ENCODE measurements around the gene GPC2.

The GPC2 gene

GRCh38 chr7:100163871-100164270 is 13.3 kb downstream of the GPC2 start:
- TF ChIP-seq REST (IDR thresholded peaks at IDR 0.05; ENCODE audit: insufficient read depth in 1 of 2, low read depth in 2 of 2, low read length in 2 of 2) (no peak), POLR2AphosphoS5 (IDR thresholded peaks at IDR 0.05; ENCODE audit: low read depth, low read length) (no peak), SIN3A (IDR thresholded peaks at IDR 0.05; ENCODE audit: borderline replicate concordance, insufficient read depth, low read length) (no peak), TAF1 (IDR thresholded peaks at IDR 0.05; ENCODE audit: borderline replicate concordance, insufficient read depth, low read length) (no peak), FOXP2 (optimal IDR thresholded peaks at IDR 0.05; ENCODE audit: borderline replicate concordance, extremely low read depth, extremely low read length, insufficient read depth) (no peak)

- TF ChIP-seq FOXP2 (optimal IDR thresholded peaks at IDR 0.05; ENCODE audit: borderline replicate concordance, extremely low read depth, extremely low read length, insufficient read depth): no peak
- no peak for TF ChIP-seq REST (IDR thresholded peaks at IDR 0.05; ENCODE audit: insufficient read depth in 1 of 2, low read depth in 2 of 2, low read length in 2 of 2)
- no peak for TF ChIP-seq TAF1 (IDR thresholded peaks at IDR 0.05; ENCODE audit: borderline replicate concordance, insufficient read depth, low read length)
- no peak for TF ChIP-seq SIN3A (IDR thresholded peaks at IDR 0.05; ENCODE audit: borderline replicate concordance, insufficient read depth, low read length)
- no peak for TF ChIP-seq POLR2AphosphoS5 (IDR thresholded peaks at IDR 0.05; ENCODE audit: low read depth, low read length)
Observed at GRCh38 chr7:100163006-100163531, 14.1 kb downstream of the GPC2 start.

- TF ChIP-seq REST (IDR thresholded peaks at IDR 0.05; ENCODE audit: insufficient read depth in 1 of 2, low read depth in 2 of 2, low read length in 2 of 2) (no peak), POLR2AphosphoS5 (IDR thresholded peaks at IDR 0.05; ENCODE audit: low read depth, low read length) (no peak), TAF1 (IDR thresholded peaks at IDR 0.05; ENCODE audit: borderline replicate concordance, insufficient read depth, low read length) (no peak), SIN3A (IDR thresholded peaks at IDR 0.05; ENCODE audit: borderline replicate concordance, insufficient read depth, low read length) (no peak), FOXP2 (optimal IDR thresholded peaks at IDR 0.05; ENCODE audit: borderline replicate concordance, extremely low read depth, extremely low read length, insufficient read depth) (no peak)
Observed at GRCh38 chr7:100160067-100160466, 17.1 kb downstream of the GPC2 start.

- TF ChIP-seq POLR2AphosphoS5 (IDR thresholded peaks at IDR 0.05; ENCODE audit: low read depth, low read length): no peak
- no peak for TF ChIP-seq REST (IDR thresholded peaks at IDR 0.05; ENCODE audit: insufficient read depth in 1 of 2, low read depth in 2 of 2, low read length in 2 of 2)
- no peak for TF ChIP-seq TAF1 (IDR thresholded peaks at IDR 0.05; ENCODE audit: borderline replicate concordance, insufficient read depth, low read length)
- TF ChIP-seq SIN3A (IDR thresholded peaks at IDR 0.05; ENCODE audit: borderline replicate concordance, insufficient read depth, low read length): no peak
- no peak for TF ChIP-seq FOXP2 (optimal IDR thresholded peaks at IDR 0.05; ENCODE audit: borderline replicate concordance, extremely low read depth, extremely low read length, insufficient read depth)
Observed at GRCh38 chr7:100159099-100159623, 18.0 kb downstream of the GPC2 start.
